ENCODE data around the gene FANCE.

Gene FANCE

GRCh38 chr6:35484921-35485392 lies 32.8 kb downstream of the FANCE start:
- no peaks in the 10 kb centered on the region for H3K9me3 Mint-ChIP-seq
- peaks cover 11% of the 10 kb centered on the region for H3K4me1 Mint-ChIP-seq
- H3K27ac Mint-ChIP-seq (ENCODE audit: low read depth): no peak overlapping the region
- ATAC-seq (replicated peaks; ENCODE audit: extremely low read depth, poor library complexity, severe bottlenecking): no peak
- H3K4me3 Mint-ChIP-seq: no peak overlapping the region
- no peaks in the 10 kb centered on the region for H3K27me3 Mint-ChIP-seq
- no peak for DNase-seq (ENCODE audit: low spot score in 2 of 2)
- no peaks in the 10 kb centered on the region for H3K36me3 Mint-ChIP-seq (ENCODE audit: insufficient read depth)

- no peak overlapping the region for H3K27ac Mint-ChIP-seq (ENCODE audit: low read depth)
- H3K27me3 Mint-ChIP-seq: no peaks in the 10 kb centered on the region
- ATAC-seq (replicated peaks; ENCODE audit: extremely low read depth, poor library complexity, severe bottlenecking): no peak
- no peaks in the 10 kb centered on the region for H3K9me3 Mint-ChIP-seq
- H3K4me3 Mint-ChIP-seq: no peak overlapping the region
- no peaks in the 10 kb centered on the region for H3K36me3 Mint-ChIP-seq (ENCODE audit: insufficient read depth)
- no peak for DNase-seq (ENCODE audit: low spot score in 2 of 2)
- H3K4me1 Mint-ChIP-seq: peaks cover 11% of the 10 kb centered on the region
Measured at GRCh38 chr6:35485402-35485877, 33.3 kb downstream of the FANCE start.

GRCh38 chr6:35486005-35486925 lies 34.1 kb downstream of the FANCE start:
- no peak overlapping the region for H3K4me3 Mint-ChIP-seq
- H3K27ac Mint-ChIP-seq (ENCODE audit: low read depth): no peak overlapping the region
- no peaks in the 10 kb centered on the region for H3K36me3 Mint-ChIP-seq (ENCODE audit: insufficient read depth)
- DNase-seq (ENCODE audit: low spot score in 2 of 2): no peak
- no peak for ATAC-seq (replicated peaks; ENCODE audit: extremely low read depth, poor library complexity, severe bottlenecking)
- no peaks in the 10 kb centered on the region for H3K9me3 Mint-ChIP-seq
- no peaks in the 10 kb centered on the region for H3K27me3 Mint-ChIP-seq
- peaks cover 11% of the 10 kb centered on the region for H3K4me1 Mint-ChIP-seq

- no peaks in the 10 kb centered on the region for H3K27me3 Mint-ChIP-seq
- DNase-seq (ENCODE audit: low spot score in 2 of 2): no peak
- H3K9me3 Mint-ChIP-seq: no peaks in the 10 kb centered on the region
- no peaks in the 10 kb centered on the region for H3K36me3 Mint-ChIP-seq (ENCODE audit: insufficient read depth)
- no peak overlapping the region for H3K4me3 Mint-ChIP-seq
- ATAC-seq (replicated peaks; ENCODE audit: extremely low read depth, poor library complexity, severe bottlenecking): no peak
- peaks cover 15% of the 10 kb centered on the region for H3K4me1 Mint-ChIP-seq
- peak overlapping the region; percentile 38 for H3K27ac Mint-ChIP-seq (ENCODE audit: low read depth)
Measured at GRCh38 chr6:35487658-35488516, 35.7 kb downstream of the FANCE start.

GRCh38 chr6:35488517-35488862 lies 36.4 kb downstream of the FANCE start:
- Mint-ChIP-seq H3K27ac (ENCODE audit: low read depth) (peak overlapping the region; percentile 38), H3K36me3 (ENCODE audit: insufficient read depth) (no peaks in the 10 kb centered on the region), H3K4me3 (no peak overlapping the region), H3K9me3 (no peaks in the 10 kb centered on the region), H3K4me1 (peaks cover 21% of the 10 kb centered on the region), H3K27me3 (no peaks in the 10 kb centered on the region)
- DNase-seq (ENCODE audit: low spot score in 2 of 2) (no peak), ATAC-seq (replicated peaks; ENCODE audit: extremely low read depth, poor library complexity, severe bottlenecking) (no peak)

- Mint-ChIP-seq H3K27me3 (no peaks in the 10 kb centered on the region), H3K27ac (ENCODE audit: low read depth) (no peak overlapping the region), H3K36me3 (ENCODE audit: insufficient read depth) (no peaks in the 10 kb centered on the region), H3K4me3 (no peak overlapping the region), H3K4me1 (peaks cover 26% of the 10 kb centered on the region), H3K9me3 (no peaks in the 10 kb centered on the region)
- DNase-seq (ENCODE audit: low spot score in 2 of 2) (no peak), ATAC-seq (replicated peaks; ENCODE audit: extremely low read depth, poor library complexity, severe bottlenecking) (no peak)
Measured at GRCh38 chr6:35489066-35489465, 36.9 kb downstream of the FANCE start.

GRCh38 chr6:35489995-35490791 lies 38.1 kb downstream of the FANCE start:
- Mint-ChIP-seq H3K4me1 (peaks cover 28% of the 10 kb centered on the region), H3K36me3 (ENCODE audit: insufficient read depth) (no peaks in the 10 kb centered on the region), H3K4me3 (no peak overlapping the region), H3K27ac (ENCODE audit: low read depth) (no peak overlapping the region), H3K9me3 (no peaks in the 10 kb centered on the region), H3K27me3 (no peaks in the 10 kb centered on the region)
- no peak for DNase-seq (ENCODE audit: low spot score in 2 of 2)
- no peak for ATAC-seq (replicated peaks; ENCODE audit: extremely low read depth, poor library complexity, severe bottlenecking)

GRCh38 chr6:35490821-35491557 lies 38.9 kb downstream of the FANCE start:
- Mint-ChIP-seq H3K36me3 (ENCODE audit: insufficient read depth) (no peaks in the 10 kb centered on the region), H3K4me1 (peaks cover 28% of the 10 kb centered on the region), H3K27me3 (no peaks in the 10 kb centered on the region), H3K27ac (ENCODE audit: low read depth) (no peak overlapping the region), H3K4me3 (no peak overlapping the region), H3K9me3 (no peaks in the 10 kb centered on the region)
- ATAC-seq (replicated peaks; ENCODE audit: extremely low read depth, poor library complexity, severe bottlenecking): no peak
- DNase-seq (ENCODE audit: low spot score in 2 of 2): no peak

GRCh38 chr6:35491558-35492257 lies 39.6 kb downstream of the FANCE start:
- no peak overlapping the region for H3K4me3 Mint-ChIP-seq
- H3K27me3 Mint-ChIP-seq: no peaks in the 10 kb centered on the region
- ATAC-seq (replicated peaks; ENCODE audit: extremely low read depth, poor library complexity, severe bottlenecking) (no peak), DNase-seq (ENCODE audit: low spot score in 2 of 2) (no peak)
- H3K4me1 Mint-ChIP-seq: peaks cover 28% of the 10 kb centered on the region
- H3K27ac Mint-ChIP-seq (ENCODE audit: low read depth): no peak overlapping the region
- no peaks in the 10 kb centered on the region for H3K36me3 Mint-ChIP-seq (ENCODE audit: insufficient read depth)
- no peaks in the 10 kb centered on the region for H3K9me3 Mint-ChIP-seq

GRCh38 chr6:35492258-35492973 lies 40.3 kb downstream of the FANCE start:
- Mint-ChIP-seq H3K9me3 (no peaks in the 10 kb centered on the region), H3K4me3 (no peak overlapping the region), H3K27ac (ENCODE audit: low read depth) (peak overlapping the region; percentile 42), H3K27me3 (no peaks in the 10 kb centered on the region), H3K36me3 (ENCODE audit: insufficient read depth) (no peaks in the 10 kb centered on the region), H3K4me1 (peaks cover 27% of the 10 kb centered on the region)
- no peak for DNase-seq (ENCODE audit: low spot score in 2 of 2)
- ATAC-seq (replicated peaks; ENCODE audit: extremely low read depth, poor library complexity, severe bottlenecking): no peak

GRCh38 chr6:35492974-35493284 lies 40.8 kb downstream of the FANCE start:
- Mint-ChIP-seq H3K27ac (ENCODE audit: low read depth) (peak overlapping the region; percentile 42), H3K27me3 (no peaks in the 10 kb centered on the region), H3K4me1 (peaks cover 22% of the 10 kb centered on the region), H3K36me3 (ENCODE audit: insufficient read depth) (no peaks in the 10 kb centered on the region), H3K9me3 (no peaks in the 10 kb centered on the region), H3K4me3 (no peak overlapping the region)
- ATAC-seq (replicated peaks; ENCODE audit: extremely low read depth, poor library complexity, severe bottlenecking) (no peak), DNase-seq (ENCODE audit: low spot score in 2 of 2) (no peak)

Data from central memory CD8-positive, alpha-beta T cell (primary cell).